Ishikawa (cell line): Measurements from ENCODE around the gene STYK1.

Experiments
- CEBPB ChIP-seq: IDR thresholded peaks from 2 replicates; pipeline ENCODE4 v1.6.1; 2012
- CREB1 ChIP-seq: IDR thresholded peaks from 2 replicates; pipeline ENCODE4 v1.6.1; 2012; ENCODE audit warnings: low read depth
- EGR1 ChIP-seq: IDR thresholded peaks from 2 replicates; pipeline ENCODE4 v1.6.1; 2012
- EP300 ChIP-seq: IDR thresholded peaks from 2 replicates; pipeline ENCODE4 v1.6.1; 2012; ENCODE audit warnings: borderline replicate concordance
- FOXM1 ChIP-seq: IDR thresholded peaks from 2 replicates; pipeline ENCODE4 v1.6.1; 2012; ENCODE audit warnings: low read depth, borderline replicate concordance
- MAX ChIP-seq: IDR thresholded peaks from 2 replicates; pipeline ENCODE4 v1.6.1; 2012
- NFIC ChIP-seq: IDR thresholded peaks from 2 replicates; pipeline ENCODE4 v1.6.1; 2012
- RAD21 ChIP-seq: IDR thresholded peaks from 2 replicates; pipeline ENCODE4 v1.6.1; 2012; ENCODE audit warnings: low read depth
- REST ChIP-seq: IDR thresholded peaks from 2 replicates; pipeline ENCODE4 v1.6.1; 2012; ENCODE audit warnings: low read depth, mild to moderate bottlenecking
- TAF1 ChIP-seq: IDR thresholded peaks from 2 replicates; pipeline ENCODE4 v1.6.1; 2012; ENCODE audit warnings: low read depth, mild to moderate bottlenecking
- TCF12 ChIP-seq: IDR thresholded peaks from 2 replicates; pipeline ENCODE4 v1.6.1; 2012; ENCODE audit warnings: low read depth
- TEAD4 ChIP-seq: IDR thresholded peaks from 2 replicates; pipeline ENCODE4 v1.6.1; 2012
- YY1 ChIP-seq: IDR thresholded peaks from 2 replicates; pipeline ENCODE4 v1.6.1; 2012; ENCODE audit warnings: low read depth
- ZBTB7A ChIP-seq: IDR thresholded peaks from 2 replicates; pipeline ENCODE4 v1.6.1; 2012; ENCODE audit warnings: low read depth

- TF ChIP-seq REST (no peak), TCF12 (no peak), EGR1 (no peak), CREB1 (no peak), YY1 (no peak), NFIC (no peak), EP300 (no peak), RAD21 (no peak), FOXM1 (no peak), TAF1 (no peak), ZBTB7A (no peak), CEBPB (no peak), MAX (no peak), TEAD4 (no peak)
These were observed 61.7 kb downstream of the STYK1 start for GRCh38 chr12:10612110-10612509.
